HT1080 (cell line): ENCODE results near the gene MAML3. TPM values are rescaled to one million over a fixed set of nuclear protein-coding genes. Genes with fewer than 3 reads are reported as not detected.

Source experiments
- DNase-seq: peaks from one replicate; pipeline ENCODE4 v3.0.0-alpha.2; 2015; ENCODE audit warnings: low read depth
- total RNA-seq: library from RNA; depleted of rRNA; stranded (reverse); fragments of >200 nt; shearing (Covaris generic); gene quantifications from 2 replicates; pipeline ENCODE4 v1.2.3, GENCODE V29; 2014

The MAML3 gene
- total RNA-seq, 1 experiment from 2014 or later, result 11.4 TPM

- DNase-seq, result no peak
These were observed 2.7 kb upstream of the MAML3 start for GRCh38 chr4:140156529-140157171.

DNA sequence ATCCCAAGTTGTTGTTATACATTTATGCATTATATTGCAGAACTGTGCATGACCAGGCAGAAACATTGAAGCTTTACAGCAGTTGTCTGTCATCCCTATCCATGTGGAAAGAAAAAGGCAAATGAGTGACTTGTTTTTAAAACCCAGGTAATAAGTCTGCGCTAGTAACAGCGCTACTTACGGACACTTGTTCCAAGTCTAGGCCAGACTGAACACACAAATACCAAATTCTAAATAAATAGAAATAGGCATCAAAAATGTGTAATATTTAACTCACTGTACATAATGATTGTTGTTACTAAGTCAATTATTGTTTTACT is 548 bp upstream of the MAML3 start:
- no peak for DNase-seq

GRCh38 chr4:140153419-140153717 is 616 bp downstream of the MAML3 start:
- peak; percentile 12 for DNase-seq

DNA sequence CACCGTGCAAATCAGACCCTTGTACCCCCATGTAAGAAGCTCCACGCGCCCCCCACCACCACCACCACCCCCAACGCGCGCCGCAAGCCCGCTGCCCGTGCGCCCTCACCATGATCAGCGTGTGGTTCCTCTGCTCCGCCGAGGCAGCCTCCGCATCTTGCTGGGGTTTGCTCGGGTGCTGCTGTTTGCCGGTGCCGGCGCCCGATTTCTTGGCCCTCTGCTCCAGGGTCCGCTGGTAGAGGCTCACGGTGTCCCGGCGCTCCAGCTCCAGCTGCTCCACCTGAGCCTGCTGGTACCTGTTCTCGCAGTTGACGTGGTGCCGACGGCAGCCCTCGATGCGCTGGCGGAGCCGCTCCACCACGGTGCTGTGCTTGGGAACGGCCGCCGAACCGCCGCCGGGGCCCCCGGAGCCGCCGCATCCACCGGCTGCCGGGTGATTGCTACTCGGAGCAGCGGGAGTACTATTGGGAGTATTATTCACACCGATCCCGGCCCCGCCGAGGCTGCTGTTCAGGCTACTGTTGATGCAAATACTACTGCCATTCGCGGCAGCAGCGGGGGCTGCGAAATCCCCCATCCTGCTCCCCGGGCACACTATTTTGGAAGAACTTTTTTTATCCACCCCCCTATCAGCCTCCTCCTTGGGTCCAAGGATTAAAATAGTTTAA is 1.1 kb downstream of the MAML3 start:
- DNase-seq, result peak; percentile 38

- DNase-seq, result no peak
These were observed 1.8 kb downstream of the MAML3 start for GRCh38 chr4:140152013-140152703.

- peak; percentile 95 for DNase-seq
These were observed 2.3 kb downstream of the MAML3 start for GRCh38 chr4:140151699-140152012.

DNA sequence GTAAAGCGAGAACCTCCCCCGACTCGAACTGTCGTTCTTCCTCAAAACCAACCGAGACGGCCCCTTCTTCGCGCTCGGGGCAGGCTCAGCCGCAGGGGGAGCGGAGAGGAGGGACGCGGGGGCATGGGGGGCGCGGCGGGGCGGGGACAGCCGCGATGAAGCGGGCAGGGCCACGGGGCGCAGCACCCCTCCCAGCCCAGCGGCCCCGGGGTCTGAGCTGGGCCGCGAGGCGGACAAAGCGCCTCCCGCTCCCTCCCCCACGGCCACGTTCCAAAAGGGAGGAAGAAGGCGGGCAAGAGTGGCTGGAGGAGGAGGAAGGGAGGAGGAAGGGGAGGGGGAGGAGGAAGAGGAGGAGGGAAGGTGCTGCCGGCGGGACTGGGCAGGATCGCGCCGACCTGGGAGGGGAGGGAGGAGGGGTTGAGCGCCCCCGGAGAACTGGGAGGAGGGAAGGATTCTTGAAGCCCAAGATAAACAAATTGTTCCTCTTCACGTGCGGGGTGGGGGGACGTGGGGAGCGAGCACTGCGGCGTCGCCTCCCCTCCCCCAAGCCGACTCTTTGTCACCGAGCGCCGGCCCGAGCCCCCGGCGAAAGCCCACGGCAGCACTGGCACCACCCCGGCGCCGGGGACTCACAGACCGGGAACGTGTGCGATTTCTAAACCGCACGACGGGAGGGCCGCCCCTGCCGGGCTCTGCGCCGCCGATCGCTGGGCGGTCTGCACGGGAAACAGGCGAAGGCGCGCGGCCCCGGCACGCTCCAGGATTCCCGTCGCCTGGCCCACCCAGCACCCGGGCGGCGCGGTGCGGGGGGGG is 2.9 kb downstream of the MAML3 start:
- peak; percentile 97 for DNase-seq

GRCh38 chr4:140150636-140150885 is 3.4 kb downstream of the MAML3 start:
- no peak for DNase-seq

- DNase-seq, result peak; percentile 74
These were observed 3.9 kb downstream of the MAML3 start for GRCh38 chr4:140149846-140150635.

- no peak for DNase-seq
These were observed 9.9 kb downstream of the MAML3 start for GRCh38 chr4:140144050-140144449.

DNA sequence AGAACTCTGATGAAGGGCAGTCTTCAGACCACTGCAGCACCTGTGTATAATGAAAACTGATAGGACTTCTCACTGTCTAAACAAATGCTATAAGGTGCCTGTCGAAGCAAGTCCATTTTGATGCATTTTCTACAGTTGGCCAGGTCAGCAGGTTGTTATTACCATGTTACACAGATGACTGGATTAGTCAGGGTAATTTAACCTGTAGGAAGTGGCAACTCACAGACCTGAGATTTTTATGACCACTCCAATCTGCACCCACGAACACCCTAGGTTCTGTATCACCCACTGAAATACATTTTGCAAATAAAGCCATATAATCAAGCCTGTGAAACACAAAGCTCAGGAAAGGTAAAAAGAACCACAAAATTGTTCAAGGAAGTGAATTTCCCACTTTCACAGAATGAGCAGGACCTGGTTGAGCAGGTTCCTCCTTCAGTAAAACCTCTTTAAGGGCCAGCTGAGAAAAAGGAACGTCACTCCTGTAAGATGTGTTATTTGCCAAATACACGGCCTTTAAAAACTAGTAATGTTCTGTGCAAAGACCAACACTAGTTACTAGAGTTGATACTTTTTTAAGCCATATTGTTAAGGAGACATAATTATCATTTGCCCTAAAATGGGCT is 12.7 kb downstream of the MAML3 start:
- DNase-seq, result no peak

- DNase-seq, result no peak
These were observed 13.4 kb downstream of the MAML3 start for GRCh38 chr4:140140566-140140965.

- no peak for DNase-seq
These were observed 15.6 kb downstream of the MAML3 start for GRCh38 chr4:140138428-140138827.

- peak; percentile 27 for DNase-seq
These were observed 16.3 kb downstream of the MAML3 start for GRCh38 chr4:140137671-140138070.

DNA sequence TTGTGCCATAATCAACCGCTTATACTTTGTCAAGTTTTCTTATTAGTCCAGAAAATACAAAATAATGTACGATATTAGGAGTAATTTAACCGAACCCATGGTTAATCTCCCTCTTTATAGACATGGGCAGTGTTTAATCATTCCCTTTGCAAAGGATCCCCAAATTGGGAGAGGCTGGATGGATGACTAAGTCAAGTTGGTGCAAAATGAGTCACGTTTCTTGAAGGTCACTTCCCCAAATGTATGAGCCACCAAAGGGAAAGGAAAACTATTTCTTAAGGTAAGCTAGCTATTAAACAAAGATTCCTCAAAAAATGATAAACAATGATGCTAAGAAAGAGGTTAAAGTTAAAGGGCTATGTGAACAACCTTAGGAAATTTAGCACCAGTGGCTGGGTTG is 17.5 kb downstream of the MAML3 start:
- peak; percentile 85 for DNase-seq

GRCh38 chr4:140135529-140136088 is 18.4 kb downstream of the MAML3 start:
- peak; percentile 55 for DNase-seq

DNA sequence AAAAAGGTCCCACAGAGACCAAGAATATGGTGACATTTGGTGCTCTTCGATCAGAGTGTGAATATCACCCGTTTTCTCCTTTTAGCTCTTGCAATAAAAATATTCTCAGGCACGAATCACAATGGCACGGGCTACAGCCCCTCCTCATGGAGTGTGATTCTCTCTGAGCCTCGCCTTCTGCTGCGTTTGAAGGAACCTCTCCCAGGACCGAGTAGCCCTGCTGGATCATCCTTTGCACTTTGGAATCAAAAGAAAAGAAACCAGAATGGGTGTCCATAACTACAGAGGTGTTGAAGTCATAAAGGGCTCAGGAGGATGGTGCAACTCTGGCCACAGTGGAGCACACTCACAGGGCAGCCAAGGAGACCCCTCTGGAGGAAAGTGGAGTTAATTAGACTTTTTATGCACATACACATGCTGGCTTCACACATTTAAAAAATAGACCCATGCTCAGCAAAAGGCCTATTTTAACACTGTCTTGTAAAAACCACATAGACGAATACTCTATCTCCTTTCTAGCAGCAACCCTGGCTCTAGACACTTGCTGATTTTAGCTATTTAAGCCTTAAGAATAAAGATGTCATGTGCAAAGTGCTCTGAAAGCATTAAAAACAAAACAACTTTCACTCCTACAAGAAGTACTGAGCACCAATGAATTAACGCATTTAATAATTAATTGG is 19.1 kb downstream of the MAML3 start:
- DNase-seq, result no peak

DNA sequence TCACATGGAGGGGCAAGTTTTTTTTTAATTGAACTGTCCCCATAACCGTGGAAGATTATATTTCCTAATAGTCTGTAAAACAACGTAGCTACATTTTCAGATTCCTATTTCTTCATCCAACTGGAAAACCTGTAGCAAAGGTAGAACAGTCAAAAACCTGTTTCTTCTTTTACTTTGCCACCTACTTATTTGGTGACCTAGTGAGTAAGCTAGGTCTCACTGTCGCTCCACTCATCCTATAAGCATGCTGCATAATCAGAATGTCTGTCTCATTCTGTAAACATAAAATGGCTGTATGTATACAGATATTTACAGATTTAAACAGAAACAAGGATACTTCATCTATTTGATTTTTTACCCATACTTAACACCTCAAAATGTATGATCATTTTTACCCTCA is 20.4 kb downstream of the MAML3 start:
- DNase-seq, result no peak

DNA sequence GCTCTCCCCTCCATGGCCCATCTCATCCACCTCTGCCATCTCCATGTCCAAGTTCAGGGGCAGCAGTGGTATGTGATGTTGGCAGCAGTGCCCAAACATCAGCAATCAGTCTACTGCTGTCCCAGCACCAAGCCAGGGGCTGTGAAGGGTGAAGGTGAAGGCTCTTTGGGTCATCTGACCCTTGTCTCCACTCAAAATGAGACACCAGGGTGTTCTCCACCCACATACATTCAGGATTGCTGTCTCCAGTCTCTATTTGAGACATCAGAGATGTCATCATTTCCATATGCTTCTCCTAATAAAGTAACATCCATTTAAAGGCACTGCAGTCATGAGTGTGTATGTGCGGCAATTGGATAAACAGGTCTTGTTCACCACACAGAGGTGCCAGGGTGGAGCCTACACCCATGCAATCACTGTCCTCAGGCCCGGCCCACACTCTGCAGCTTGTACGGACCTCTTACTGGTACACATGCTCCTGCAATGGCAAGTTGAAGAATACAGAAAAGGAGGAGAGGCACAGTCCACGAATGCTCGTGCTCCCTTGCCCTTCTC is 22.2 kb downstream of the MAML3 start:
- DNase-seq, result no peak

- DNase-seq, result peak; percentile 88
These were observed 23.3 kb downstream of the MAML3 start for GRCh38 chr4:140130677-140131076.
